ENCODE measurements around the gene SLCO1C1.

The SLCO1C1 gene, protein sequence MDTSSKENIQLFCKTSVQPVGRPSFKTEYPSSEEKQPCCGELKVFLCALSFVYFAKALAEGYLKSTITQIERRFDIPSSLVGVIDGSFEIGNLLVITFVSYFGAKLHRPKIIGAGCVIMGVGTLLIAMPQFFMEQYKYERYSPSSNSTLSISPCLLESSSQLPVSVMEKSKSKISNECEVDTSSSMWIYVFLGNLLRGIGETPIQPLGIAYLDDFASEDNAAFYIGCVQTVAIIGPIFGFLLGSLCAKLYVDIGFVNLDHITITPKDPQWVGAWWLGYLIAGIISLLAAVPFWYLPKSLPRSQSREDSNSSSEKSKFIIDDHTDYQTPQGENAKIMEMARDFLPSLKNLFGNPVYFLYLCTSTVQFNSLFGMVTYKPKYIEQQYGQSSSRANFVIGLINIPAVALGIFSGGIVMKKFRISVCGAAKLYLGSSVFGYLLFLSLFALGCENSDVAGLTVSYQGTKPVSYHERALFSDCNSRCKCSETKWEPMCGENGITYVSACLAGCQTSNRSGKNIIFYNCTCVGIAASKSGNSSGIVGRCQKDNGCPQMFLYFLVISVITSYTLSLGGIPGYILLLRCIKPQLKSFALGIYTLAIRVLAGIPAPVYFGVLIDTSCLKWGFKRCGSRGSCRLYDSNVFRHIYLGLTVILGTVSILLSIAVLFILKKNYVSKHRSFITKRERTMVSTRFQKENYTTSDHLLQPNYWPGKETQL

DNA sequence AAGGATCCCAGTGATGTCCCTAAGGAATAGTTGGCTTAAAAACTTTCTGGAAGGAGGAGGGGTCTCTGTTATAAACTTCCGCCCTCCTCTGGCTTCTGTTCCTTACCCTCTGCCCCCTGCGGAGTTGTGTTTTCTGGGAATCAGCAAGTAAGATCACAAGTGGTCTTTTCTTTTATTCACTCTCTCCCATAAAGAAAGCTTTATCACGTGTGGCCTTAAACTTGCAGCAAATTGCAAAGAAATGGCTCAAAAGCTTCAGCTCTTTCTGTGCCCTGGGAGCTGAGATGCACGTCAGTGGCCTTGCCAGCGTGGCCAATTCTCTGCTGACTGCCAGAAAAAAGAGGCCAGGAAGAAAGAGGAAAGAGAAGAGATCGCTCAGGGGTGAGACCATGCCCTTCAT lies at the start of gene SLCO1C1:
TSS of gene SLCO1C1 (plus strand) at position 101 of the 400 bp plus-strand sequence. CDS start 4,245 bp downstream, outside the sequence.
- in situ Hi-C loops (cut with HindIII; ENCODE audit: low sequenced_read_pairs): no loop called here
- H3K4me3 ChIP-seq (ENCODE audit: low read depth, low read length): no peak within 1 kb of the TSS
- DNase-seq (ENCODE audit: low read depth): no peak
- TF ChIP-seq, protein P1, sequence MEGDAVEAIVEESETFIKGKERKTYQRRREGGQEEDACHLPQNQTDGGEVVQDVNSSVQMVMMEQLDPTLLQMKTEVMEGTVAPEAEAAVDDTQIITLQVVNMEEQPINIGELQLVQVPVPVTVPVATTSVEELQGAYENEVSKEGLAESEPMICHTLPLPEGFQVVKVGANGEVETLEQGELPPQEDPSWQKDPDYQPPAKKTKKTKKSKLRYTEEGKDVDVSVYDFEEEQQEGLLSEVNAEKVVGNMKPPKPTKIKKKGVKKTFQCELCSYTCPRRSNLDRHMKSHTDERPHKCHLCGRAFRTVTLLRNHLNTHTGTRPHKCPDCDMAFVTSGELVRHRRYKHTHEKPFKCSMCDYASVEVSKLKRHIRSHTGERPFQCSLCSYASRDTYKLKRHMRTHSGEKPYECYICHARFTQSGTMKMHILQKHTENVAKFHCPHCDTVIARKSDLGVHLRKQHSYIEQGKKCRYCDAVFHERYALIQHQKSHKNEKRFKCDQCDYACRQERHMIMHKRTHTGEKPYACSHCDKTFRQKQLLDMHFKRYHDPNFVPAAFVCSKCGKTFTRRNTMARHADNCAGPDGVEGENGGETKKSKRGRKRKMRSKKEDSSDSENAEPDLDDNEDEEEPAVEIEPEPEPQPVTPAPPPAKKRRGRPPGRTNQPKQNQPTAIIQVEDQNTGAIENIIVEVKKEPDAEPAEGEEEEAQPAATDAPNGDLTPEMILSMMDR (IDR thresholded peaks at IDR 0.05; ENCODE audit: low read depth, low read length, missing control alignments): no peak

DNA sequence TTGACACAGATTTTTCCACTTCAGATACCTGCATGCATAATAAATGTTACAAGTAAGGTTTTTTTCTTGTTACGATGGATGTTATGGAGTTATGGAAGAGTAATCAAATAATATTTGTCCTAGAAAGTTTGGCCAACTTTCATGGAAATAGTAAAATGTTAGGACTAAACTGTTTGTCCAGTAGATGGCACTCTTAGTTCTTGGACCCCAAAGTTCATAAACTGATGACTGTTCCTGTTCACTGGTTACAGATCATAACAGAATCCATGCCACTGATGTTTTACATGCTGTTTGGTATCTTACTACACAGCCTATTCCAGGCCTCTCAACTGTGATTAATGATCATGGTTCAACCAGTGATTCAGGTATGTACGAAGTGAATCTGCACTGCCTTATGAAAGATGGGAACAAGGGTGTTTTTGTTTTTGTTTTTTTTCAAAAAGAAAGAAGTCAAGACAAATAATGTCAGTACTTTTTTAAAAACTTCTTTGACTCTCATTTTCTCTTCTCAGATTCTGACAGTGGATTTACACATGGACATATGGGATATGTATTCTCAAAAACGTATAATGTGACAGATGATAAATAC lies 48.8 kb upstream of the SLCO1C1 start:
- no peak overlapping the region for H3K4me3 ChIP-seq (ENCODE audit: low read depth, low read length)
- TF ChIP-seq, protein P1 (IDR thresholded peaks at IDR 0.05; ENCODE audit: low read depth, low read length, missing control alignments): peak; percentile 59
- peak; percentile 47 for DNase-seq (ENCODE audit: low read depth)
- in situ Hi-C loops (cut with HindIII; ENCODE audit: low sequenced_read_pairs): no loop called here

DNA sequence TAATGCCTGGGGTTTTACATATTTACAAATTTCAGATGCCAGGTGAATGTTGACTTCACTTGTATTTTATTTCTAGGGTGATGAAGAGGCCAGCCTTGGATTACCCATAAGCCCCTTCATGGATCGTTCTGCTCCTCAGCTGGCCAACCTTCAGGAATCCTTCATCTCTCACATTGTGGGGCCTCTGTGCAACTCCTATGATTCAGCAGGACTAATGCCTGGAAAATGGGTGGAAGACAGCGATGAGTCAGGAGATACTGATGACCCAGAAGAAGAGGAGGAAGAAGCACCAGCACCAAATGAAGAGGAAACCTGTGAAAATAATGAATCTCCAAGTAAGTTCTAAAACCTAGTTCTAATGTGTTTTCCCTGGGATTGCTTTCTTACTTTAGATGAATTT lies 41.3 kb upstream of the SLCO1C1 start:
- TF ChIP-seq, protein P1 (IDR thresholded peaks at IDR 0.05; ENCODE audit: low read depth, low read length, missing control alignments): no peak
- in situ Hi-C loops (cut with HindIII; ENCODE audit: low sequenced_read_pairs): no loop called here
- no peak overlapping the region for H3K4me3 ChIP-seq (ENCODE audit: low read depth, low read length)
- DNase-seq (ENCODE audit: low read depth): no peak

DNA sequence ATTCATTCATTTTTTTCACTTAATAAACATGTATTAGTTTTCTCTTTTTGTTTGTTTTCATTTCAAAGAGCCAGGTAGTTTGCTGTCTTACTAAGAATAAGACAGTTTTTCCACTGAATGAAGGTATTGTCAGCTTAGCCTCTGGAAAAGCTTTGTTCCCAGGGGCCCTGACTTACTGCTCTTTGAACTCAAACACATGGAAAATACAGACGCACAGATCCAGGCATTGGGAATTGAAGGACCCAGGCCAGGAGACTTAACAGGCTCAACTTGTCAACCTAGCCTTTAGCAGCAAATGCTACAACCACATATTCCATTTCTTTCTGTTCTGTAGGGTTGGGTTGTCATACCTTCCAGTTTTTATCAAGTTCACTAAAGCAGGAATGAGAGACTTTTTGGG lies 38.5 kb upstream of the SLCO1C1 start:
- no peak for DNase-seq (ENCODE audit: low read depth)
- TF ChIP-seq, protein P1 (IDR thresholded peaks at IDR 0.05; ENCODE audit: low read depth, low read length, missing control alignments): no peak
- in situ Hi-C loops (cut with HindIII; ENCODE audit: low sequenced_read_pairs): no loop called here
- H3K4me3 ChIP-seq (ENCODE audit: low read depth, low read length): no peak overlapping the region

DNA sequence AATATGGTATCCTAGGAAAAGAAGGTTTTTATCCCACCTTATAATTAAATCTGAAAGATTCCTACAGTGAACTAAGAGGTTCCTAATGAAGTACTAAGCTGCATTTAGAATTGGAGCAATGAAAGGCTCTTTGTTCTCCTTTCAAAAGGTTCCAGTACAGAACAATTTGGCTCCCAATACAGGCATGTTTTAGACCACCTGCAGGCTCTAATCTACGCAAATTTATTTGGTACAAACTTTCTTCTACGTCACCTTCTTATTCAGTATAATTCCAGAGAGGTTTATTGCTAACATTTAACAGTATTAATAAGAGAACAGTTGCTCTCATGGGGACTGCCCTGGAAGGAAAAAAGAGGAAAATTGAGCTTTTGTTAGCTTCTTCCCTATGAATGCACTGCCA lies 37.6 kb upstream of the SLCO1C1 start:
- in situ Hi-C loops (cut with HindIII; ENCODE audit: low sequenced_read_pairs): no loop called here
- TF ChIP-seq, protein P1 (IDR thresholded peaks at IDR 0.05; ENCODE audit: low read depth, low read length, missing control alignments): no peak

DNA sequence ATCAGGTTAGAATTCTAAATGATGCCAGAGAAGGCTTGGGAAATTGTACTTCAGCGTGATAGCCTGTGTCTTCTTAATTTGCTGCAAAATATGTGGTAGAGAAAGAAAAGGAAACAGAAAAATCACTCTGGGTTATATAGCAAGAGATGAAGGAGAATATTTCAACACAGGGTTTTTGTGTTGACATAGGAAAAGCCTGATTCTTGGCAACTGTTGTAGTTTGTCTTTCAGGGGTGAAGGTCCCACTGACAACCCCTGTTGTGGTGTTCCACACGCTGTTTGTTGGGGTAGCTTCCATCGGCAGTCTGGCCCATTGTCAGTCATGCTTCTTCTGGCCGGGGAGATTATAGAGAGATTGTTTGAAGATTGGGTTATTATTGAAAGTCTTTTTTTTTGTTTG lies 13.8 kb upstream of the SLCO1C1 start:
- TF ChIP-seq, protein P1 (IDR thresholded peaks at IDR 0.05; ENCODE audit: low read depth, low read length, missing control alignments): no peak
- H3K4me3 ChIP-seq (ENCODE audit: low read depth, low read length): no peak overlapping the region
- no peak for DNase-seq (ENCODE audit: low read depth)
- in situ Hi-C loops (cut with HindIII; ENCODE audit: low sequenced_read_pairs): no loop called here

More for the DNA sequence above, 37.6 kb upstream of the SLCO1C1 start:
- DNase-seq (ENCODE audit: low read depth): no peak
- H3K4me3 ChIP-seq (ENCODE audit: low read depth, low read length): no peak overlapping the region
